WTC11 (cell line): ENCODE data around the gene PCYOX1L. TPM values are rescaled to one million over a fixed set of nuclear protein-coding genes. Genes with fewer than 3 reads are reported as not detected.
"Not testable (repeated sequence)": the region's sequence is repeated elsewhere in the genome, so short reads cannot be mapped to it uniquely, and the experiment has no call there.

Experiments
- ATAC-seq: fragments of 200-7000 bp; cut with Tn5 transposase; 2 replicates; pipeline ENCODE4 v1.10.0; 2021; ENCODE audit warnings: mild to moderate bottlenecking, moderate library complexity
- CTCF ChIA-PET: fragments of 300-600 bp; sonication (Branson Sonifier 250); formaldehyde crosslinking; loops from one replicate; lab custom pipeline; 2021; ENCODE audit warnings: antibody characterized with exemption; lab: Charles Lee
- POLR2A ChIA-PET: fragments of 350-600 bp; sonication (Branson Sonifier 250); formaldehyde crosslinking; loops from one replicate; lab custom pipeline; 2021; ENCODE audit warnings: antibody characterized with exemption; lab: Charles Lee
- DNase-seq: peaks from one replicate; pipeline ENCODE4 v3.0.0; 2021; ENCODE audit warnings: low spot score
- H3K27ac Mint-ChIP-seq: 2 replicates; pipeline ENCODE4 v1.8.0; 2021; ENCODE audit warnings: mixed read lengths
- H3K27me3 Mint-ChIP-seq: 2 replicates; pipeline ENCODE4 v1.8.0; 2021; ENCODE audit warnings: low read depth, mild to moderate bottlenecking, moderate library complexity, mixed read lengths
- H3K36me3 Mint-ChIP-seq: 2 replicates; pipeline ENCODE4 v1.8.0; 2021; ENCODE audit warnings: mixed read lengths
- H3K4me1 Mint-ChIP-seq: 2 replicates; pipeline ENCODE4 v1.8.0; 2022; ENCODE audit warnings: mixed read lengths
- H3K4me3 Mint-ChIP-seq: 2 replicates; pipeline ENCODE4 v1.8.0; 2021; ENCODE audit warnings: mild to moderate bottlenecking, moderate library complexity, mixed read lengths
- H3K9me3 Mint-ChIP-seq: 2 replicates; pipeline ENCODE4 v1.8.0; 2021; ENCODE audit warnings: mixed read lengths
- CBFB ChIP-seq: sonication (generic); formaldehyde crosslinking; IDR thresholded peaks from 2 replicates; pipeline ENCODE4 v1.8.1; 2022; ENCODE audit warnings: mild to moderate bottlenecking, low read depth, missing genetic modification reagents
- CDX4 ChIP-seq: fragments of 250-450 bp; sonication (Bioruptor Pico); IDR thresholded peaks from 2 replicates; pipeline ENCODE4 v1.9.0; 2021; ENCODE audit warnings: moderate library complexity, mild to moderate bottlenecking, inconsistent platforms, borderline replicate concordance
- FOXP4 ChIP-seq: sonication (generic); formaldehyde crosslinking; IDR thresholded peaks from 2 replicates; pipeline ENCODE4 v1.8.0; 2022; ENCODE audit warnings: mild to moderate bottlenecking, missing genetic modification reagents
- GRHL2 ChIP-seq: fragments of 250-450 bp; sonication (Bioruptor Pico); IDR thresholded peaks from 2 replicates; pipeline ENCODE4 v1.8.0; 2022; ENCODE audit warnings: mild to moderate bottlenecking, moderate library complexity; ENCODE audit not compliant: insufficient replicate concordance, severe bottlenecking
- JUN ChIP-seq: sonication (generic); formaldehyde crosslinking; IDR thresholded peaks from 2 replicates; pipeline ENCODE4 v1.8.0; 2023; ENCODE audit warnings: mild to moderate bottlenecking, missing genetic modification reagents
- MXD4 ChIP-seq: fragments of 250-450 bp; sonication (Bioruptor Pico); IDR thresholded peaks from 2 replicates; pipeline ENCODE4 v1.8.0; 2021; ENCODE audit warnings: mild to moderate bottlenecking, moderate library complexity, borderline replicate concordance
- NFATC4 ChIP-seq: fragments of 250-450 bp; sonication (Bioruptor Pico); IDR thresholded peaks from 2 replicates; pipeline ENCODE4 v1.9.0; 2021; ENCODE audit warnings: mild to moderate bottlenecking
- RELA ChIP-seq: sonication (generic); formaldehyde crosslinking; IDR thresholded peaks from 2 replicates; pipeline ENCODE4 v1.8.1; 2022; ENCODE audit warnings: missing genetic modification reagents, mild to moderate bottlenecking, borderline replicate concordance
- RORB ChIP-seq: fragments of 250-450 bp; sonication (Bioruptor Pico); IDR thresholded peaks from 2 replicates; pipeline ENCODE4 v1.9.0; 2021; ENCODE audit warnings: mild to moderate bottlenecking
- TEAD4 ChIP-seq: sonication (generic); formaldehyde crosslinking; IDR thresholded peaks from 2 replicates; pipeline ENCODE4 v1.8.0; 2022; ENCODE audit warnings: mild to moderate bottlenecking, missing genetic modification reagents
- ZNF138 ChIP-seq: sonication (generic); formaldehyde crosslinking; conservative IDR thresholded peaks from 2 replicates; pipeline ENCODE4 v1.8.1; 2022; ENCODE audit warnings: mild to moderate bottlenecking, moderate library complexity, missing genetic modification reagents
- total RNA-seq: library from RNA; stranded (reverse); gene quantifications from 3 replicates; pipeline ENCODE4 v1.2.3, GENCODE V29; 2021
- TF ChIP-seq, protein P1 (sequence below): sonication (generic); formaldehyde crosslinking; IDR thresholded peaks from 2 replicates; pipeline ENCODE4 v1.8.0; 2022; ENCODE audit warnings: missing genetic modification reagents
- TF ChIP-seq, protein P2 (sequence below): sonication (generic); formaldehyde crosslinking; IDR thresholded peaks from 2 replicates; pipeline ENCODE4 v1.8.1; 2023; ENCODE audit warnings: mild to moderate bottlenecking, missing genetic modification reagents
- TF ChIP-seq, protein P3 (sequence below): sonication (generic); formaldehyde crosslinking; IDR thresholded peaks from 2 replicates; pipeline ENCODE4 v1.8.0; 2022; ENCODE audit warnings: mild to moderate bottlenecking, missing genetic modification reagents
- TF ChIP-seq, protein P4 (sequence below): sonication (generic); formaldehyde crosslinking; IDR thresholded peaks from 2 replicates; pipeline ENCODE4 v1.8.0; 2022; ENCODE audit warnings: mild to moderate bottlenecking, missing genetic modification reagents
- TF ChIP-seq, protein P5 (sequence below): sonication (generic); formaldehyde crosslinking; conservative IDR thresholded peaks from 2 replicates; pipeline ENCODE4 v1.8.1; 2023; ENCODE audit warnings: mild to moderate bottlenecking, low read depth, missing genetic modification reagents, moderate library complexity

Gene PCYOX1L
- total RNA-seq, 1 experiment from 2014 or later = 8.1 TPM

DNA sequence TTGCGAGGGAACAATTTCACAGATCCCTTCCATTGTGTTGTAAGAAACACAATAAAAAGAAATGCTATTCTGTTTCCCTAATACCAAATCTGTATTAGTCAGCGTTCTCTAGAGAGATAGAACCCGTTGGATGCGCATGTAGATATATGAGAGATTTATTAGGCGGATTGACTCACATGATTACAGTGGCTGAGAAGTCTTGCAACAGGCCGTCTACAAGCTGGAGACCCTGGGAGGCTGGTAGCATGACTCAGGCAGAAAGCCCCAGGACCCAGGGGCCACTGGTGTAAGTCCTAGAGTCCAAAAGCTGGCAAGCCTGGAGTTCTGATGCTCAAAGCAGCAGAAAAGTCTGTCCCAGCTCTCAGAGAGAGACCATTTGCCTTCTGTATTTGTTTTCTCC, 39.7 kb downstream of the PCYOX1L start (continued):
- TF ChIP-seq ZNF138 = no peak

GRCh38 chr5:149398747-149399266, 41.0 kb downstream of the PCYOX1L start:
- POLR2A ChIA-PET, H3K36me3 Mint-ChIP-seq, H3K4me1 Mint-ChIP-seq, H3K4me3 Mint-ChIP-seq, H3K27ac Mint-ChIP-seq, DNase-seq, H3K27me3 Mint-ChIP-seq, H3K9me3 Mint-ChIP-seq, ATAC-seq: not testable (repeated sequence)
- CTCF ChIA-PET = interaction anchor here (1.3 kb wide), 1 partner anchor 36 kb away, joined by 5 read pairs; no protein-coding TSS in a partner anchor

DNA sequence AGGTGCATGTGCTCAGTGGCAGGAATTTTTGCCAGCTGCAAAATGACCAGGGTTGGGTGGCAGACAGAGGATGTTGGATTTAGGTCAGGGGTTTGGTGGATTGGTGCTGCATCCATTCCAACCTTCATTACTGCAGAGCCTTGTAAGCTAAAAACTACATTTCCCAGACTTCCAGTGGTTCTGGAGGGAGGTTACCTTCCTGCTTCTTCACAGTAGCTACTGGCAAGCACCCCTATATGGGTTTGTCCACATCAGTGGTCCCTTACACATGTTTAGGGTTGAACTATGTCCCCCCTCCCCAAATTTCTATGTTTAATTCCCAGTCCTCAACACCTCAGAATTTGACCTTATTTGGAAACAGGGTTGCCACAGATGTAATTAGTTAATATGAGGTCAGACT, 41.9 kb downstream of the PCYOX1L start:
- Mint-ChIP-seq H3K36me3 (no peaks in the 10 kb centered on the region), H3K27ac (no peak overlapping the region), H3K27me3 (no peaks in the 10 kb centered on the region; the same call in 1 of the 2 replicates), H3K9me3 (no peaks in the 10 kb centered on the region), H3K4me3 (no peak overlapping the region), H3K4me1 (peaks cover 11% of the 10 kb centered on the region; the same call in 1 of the 2 replicates)
- TF ChIP-seq, protein P1, sequence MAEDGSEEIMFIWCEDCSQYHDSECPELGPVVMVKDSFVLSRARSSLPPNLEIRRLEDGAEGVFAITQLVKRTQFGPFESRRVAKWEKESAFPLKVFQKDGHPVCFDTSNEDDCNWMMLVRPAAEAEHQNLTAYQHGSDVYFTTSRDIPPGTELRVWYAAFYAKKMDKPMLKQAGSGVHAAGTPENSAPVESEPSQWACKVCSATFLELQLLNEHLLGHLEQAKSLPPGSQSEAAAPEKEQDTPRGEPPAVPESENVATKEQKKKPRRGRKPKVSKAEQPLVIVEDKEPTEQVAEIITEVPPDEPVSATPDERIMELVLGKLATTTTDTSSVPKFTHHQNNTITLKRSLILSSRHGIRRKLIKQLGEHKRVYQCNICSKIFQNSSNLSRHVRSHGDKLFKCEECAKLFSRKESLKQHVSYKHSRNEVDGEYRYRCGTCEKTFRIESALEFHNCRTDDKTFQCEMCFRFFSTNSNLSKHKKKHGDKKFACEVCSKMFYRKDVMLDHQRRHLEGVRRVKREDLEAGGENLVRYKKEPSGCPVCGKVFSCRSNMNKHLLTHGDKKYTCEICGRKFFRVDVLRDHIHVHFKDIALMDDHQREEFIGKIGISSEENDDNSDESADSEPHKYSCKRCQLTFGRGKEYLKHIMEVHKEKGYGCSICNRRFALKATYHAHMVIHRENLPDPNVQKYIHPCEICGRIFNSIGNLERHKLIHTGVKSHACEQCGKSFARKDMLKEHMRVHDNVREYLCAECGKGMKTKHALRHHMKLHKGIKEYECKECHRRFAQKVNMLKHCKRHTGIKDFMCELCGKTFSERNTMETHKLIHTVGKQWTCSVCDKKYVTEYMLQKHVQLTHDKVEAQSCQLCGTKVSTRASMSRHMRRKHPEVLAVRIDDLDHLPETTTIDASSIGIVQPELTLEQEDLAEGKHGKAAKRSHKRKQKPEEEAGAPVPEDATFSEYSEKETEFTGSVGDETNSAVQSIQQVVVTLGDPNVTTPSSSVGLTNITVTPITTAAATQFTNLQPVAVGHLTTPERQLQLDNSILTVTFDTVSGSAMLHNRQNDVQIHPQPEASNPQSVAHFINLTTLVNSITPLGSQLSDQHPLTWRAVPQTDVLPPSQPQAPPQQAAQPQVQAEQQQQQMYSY (CRISPR knock-in tag) = no peak
- TF ChIP-seq, protein P2, sequence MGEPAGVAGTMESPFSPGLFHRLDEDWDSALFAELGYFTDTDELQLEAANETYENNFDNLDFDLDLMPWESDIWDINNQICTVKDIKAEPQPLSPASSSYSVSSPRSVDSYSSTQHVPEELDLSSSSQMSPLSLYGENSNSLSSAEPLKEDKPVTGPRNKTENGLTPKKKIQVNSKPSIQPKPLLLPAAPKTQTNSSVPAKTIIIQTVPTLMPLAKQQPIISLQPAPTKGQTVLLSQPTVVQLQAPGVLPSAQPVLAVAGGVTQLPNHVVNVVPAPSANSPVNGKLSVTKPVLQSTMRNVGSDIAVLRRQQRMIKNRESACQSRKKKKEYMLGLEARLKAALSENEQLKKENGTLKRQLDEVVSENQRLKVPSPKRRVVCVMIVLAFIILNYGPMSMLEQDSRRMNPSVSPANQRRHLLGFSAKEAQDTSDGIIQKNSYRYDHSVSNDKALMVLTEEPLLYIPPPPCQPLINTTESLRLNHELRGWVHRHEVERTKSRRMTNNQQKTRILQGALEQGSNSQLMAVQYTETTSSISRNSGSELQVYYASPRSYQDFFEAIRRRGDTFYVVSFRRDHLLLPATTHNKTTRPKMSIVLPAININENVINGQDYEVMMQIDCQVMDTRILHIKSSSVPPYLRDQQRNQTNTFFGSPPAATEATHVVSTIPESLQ (CRISPR knock-in tag) = no peak
- TF ChIP-seq TEAD4 (no peak), JUN (CRISPR knock-in tag) (no peak), NFATC4 (no peak), GRHL2 (CRISPR knock-in tag) (no peak), MXD4 (CRISPR knock-in tag) (no peak), CDX4 (CRISPR knock-in tag) (no peak), FOXP4 (CRISPR knock-in tag) (no peak), RORB (CRISPR knock-in tag) (no peak), CBFB (no peak), RELA (CRISPR knock-in tag) (no peak)
- TF ChIP-seq, protein P3, sequence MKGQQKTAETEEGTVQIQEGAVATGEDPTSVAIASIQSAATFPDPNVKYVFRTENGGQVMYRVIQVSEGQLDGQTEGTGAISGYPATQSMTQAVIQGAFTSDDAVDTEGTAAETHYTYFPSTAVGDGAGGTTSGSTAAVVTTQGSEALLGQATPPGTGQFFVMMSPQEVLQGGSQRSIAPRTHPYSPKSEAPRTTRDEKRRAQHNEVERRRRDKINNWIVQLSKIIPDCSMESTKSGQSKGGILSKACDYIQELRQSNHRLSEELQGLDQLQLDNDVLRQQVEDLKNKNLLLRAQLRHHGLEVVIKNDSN (CRISPR knock-in tag) = no peak
- TF ChIP-seq, protein P4, sequence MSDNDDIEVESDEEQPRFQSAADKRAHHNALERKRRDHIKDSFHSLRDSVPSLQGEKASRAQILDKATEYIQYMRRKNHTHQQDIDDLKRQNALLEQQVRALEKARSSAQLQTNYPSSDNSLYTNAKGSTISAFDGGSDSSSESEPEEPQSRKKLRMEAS = no peak
- TF ChIP-seq, protein P5, sequence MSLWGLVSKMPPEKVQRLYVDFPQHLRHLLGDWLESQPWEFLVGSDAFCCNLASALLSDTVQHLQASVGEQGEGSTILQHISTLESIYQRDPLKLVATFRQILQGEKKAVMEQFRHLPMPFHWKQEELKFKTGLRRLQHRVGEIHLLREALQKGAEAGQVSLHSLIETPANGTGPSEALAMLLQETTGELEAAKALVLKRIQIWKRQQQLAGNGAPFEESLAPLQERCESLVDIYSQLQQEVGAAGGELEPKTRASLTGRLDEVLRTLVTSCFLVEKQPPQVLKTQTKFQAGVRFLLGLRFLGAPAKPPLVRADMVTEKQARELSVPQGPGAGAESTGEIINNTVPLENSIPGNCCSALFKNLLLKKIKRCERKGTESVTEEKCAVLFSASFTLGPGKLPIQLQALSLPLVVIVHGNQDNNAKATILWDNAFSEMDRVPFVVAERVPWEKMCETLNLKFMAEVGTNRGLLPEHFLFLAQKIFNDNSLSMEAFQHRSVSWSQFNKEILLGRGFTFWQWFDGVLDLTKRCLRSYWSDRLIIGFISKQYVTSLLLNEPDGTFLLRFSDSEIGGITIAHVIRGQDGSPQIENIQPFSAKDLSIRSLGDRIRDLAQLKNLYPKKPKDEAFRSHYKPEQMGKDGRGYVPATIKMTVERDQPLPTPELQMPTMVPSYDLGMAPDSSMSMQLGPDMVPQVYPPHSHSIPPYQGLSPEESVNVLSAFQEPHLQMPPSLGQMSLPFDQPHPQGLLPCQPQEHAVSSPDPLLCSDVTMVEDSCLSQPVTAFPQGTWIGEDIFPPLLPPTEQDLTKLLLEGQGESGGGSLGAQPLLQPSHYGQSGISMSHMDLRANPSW (CRISPR knock-in tag) = no peak
- ChIA-PET CTCF (interaction anchor here (0.6 to 1.9 kb wide), 6 partner anchors 18 to 119 kb away, joined by 3 to 12 read pairs (median 6); no protein-coding TSS in a partner anchor), POLR2A (no interaction called here)
- ATAC-seq = peak; percentile 78
- DNase-seq = no peak
